Stimulated activated CD8-positive, alpha-beta memory T cell treated with anti-CD3 and anti-CD28 coated beads, Interleukin-12 subunit alpha, Interleukin-12 subunit beta, amount 100 ng/mL, for 1 hour (primary cell): ENCODE results near the gene SENP6.
"Not testable (repeated sequence)": the region's sequence is repeated elsewhere in the genome, so short reads cannot be mapped to it uniquely, and the experiment has no call there.

Experiments
- DNase-seq: peaks from one replicate; pipeline ENCODE4 v3.0.0-alpha.2; 2020; ENCODE audit warnings: low read depth

SENP6 gene

GRCh38 chr6:75601304-75602245 lies at the start of gene SENP6:
SENP6 (plus strand) TSS chr6:75601880; CDS start chr6:75602525, 645 bp downstream.
- DNase-seq, result peak; percentile 52

- DNase-seq, result no peak
Measured at GRCh38 chr6:75556240-75556639, 45.4 kb upstream of the SENP6 start.

- no peak for DNase-seq
Measured at GRCh38 chr6:75557068-75557467, 44.6 kb upstream of the SENP6 start.

- DNase-seq, result no peak
Measured at GRCh38 chr6:75563032-75563431, 38.6 kb upstream of the SENP6 start.

GRCh38 chr6:75566137-75566767 lies 35.4 kb upstream of the SENP6 start:
- no peak for DNase-seq

GRCh38 chr6:75568100-75568499 lies 33.6 kb upstream of the SENP6 start:
- DNase-seq, result no peak

- no peak for DNase-seq
Measured at GRCh38 chr6:75568965-75569364, 32.7 kb upstream of the SENP6 start.

- DNase-seq, result not testable (repeated sequence)
Measured at GRCh38 chr6:75570671-75571070, 31.0 kb upstream of the SENP6 start.

GRCh38 chr6:75572072-75572471 lies 29.6 kb upstream of the SENP6 start:
- DNase-seq, result no peak

GRCh38 chr6:75579951-75580350 lies 21.7 kb upstream of the SENP6 start:
- no peak for DNase-seq

- DNase-seq, result no peak
Measured at GRCh38 chr6:75581231-75581630, 20.4 kb upstream of the SENP6 start.

- not testable (repeated sequence) for DNase-seq
Measured at GRCh38 chr6:75584552-75584951, 17.1 kb upstream of the SENP6 start.

- no peak for DNase-seq
Measured at GRCh38 chr6:75588948-75589347, 12.7 kb upstream of the SENP6 start.

- no peak for DNase-seq
Measured at GRCh38 chr6:75590370-75590769, 11.3 kb upstream of the SENP6 start.

GRCh38 chr6:75596380-75596779 lies 5.3 kb upstream of the SENP6 start:
- not testable (repeated sequence) for DNase-seq

- no peak for DNase-seq
Measured at GRCh38 chr6:75600768-75601167, 912 bp upstream of the SENP6 start.

GRCh38 chr6:75602246-75603105 lies 796 bp downstream of the SENP6 start:
- peak; percentile 28 for DNase-seq

- DNase-seq, result no peak
Measured at GRCh38 chr6:75603106-75603420, 1.4 kb downstream of the SENP6 start.

- DNase-seq, result no peak
Measured at GRCh38 chr6:75604294-75604693, 2.6 kb downstream of the SENP6 start.

- no peak for DNase-seq
Measured at GRCh38 chr6:75605635-75606034, 4.0 kb downstream of the SENP6 start.

- no peak for DNase-seq
Measured at GRCh38 chr6:75608304-75608703, 6.6 kb downstream of the SENP6 start.

- DNase-seq, result no peak
Measured at GRCh38 chr6:75608956-75609533, 7.4 kb downstream of the SENP6 start.
